ENCODE data around the gene GKN1. TPM values are rescaled to one million over a fixed set of nuclear protein-coding genes. Genes with fewer than 3 reads are reported as not detected.

The GKN1 gene, protein sequence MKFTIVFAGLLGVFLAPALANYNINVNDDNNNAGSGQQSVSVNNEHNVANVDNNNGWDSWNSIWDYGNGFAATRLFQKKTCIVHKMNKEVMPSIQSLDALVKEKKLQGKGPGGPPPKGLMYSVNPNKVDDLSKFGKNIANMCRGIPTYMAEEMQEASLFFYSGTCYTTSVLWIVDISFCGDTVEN
- not detected in 2 replicates for total RNA-seq

DNA sequence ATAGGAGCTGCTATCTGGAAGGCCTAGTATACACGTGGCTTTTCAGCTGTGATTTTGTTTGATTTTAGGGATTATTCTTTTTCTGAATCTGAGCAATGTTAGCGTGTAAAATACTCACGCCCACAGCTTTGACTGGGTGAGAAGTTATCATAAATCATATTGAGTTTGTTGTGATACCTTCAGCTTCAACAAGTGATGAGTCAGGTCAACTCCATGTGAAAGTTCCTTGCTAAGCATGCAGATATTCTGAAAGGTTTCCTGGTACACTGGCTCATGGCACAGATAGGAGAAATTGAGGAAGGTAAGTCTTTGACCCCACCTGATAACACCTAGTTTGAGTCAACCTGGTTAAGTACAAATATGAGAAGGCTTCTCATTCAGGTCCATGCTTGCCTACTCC is at the start of gene GKN1:
Gene GKN1, plus strand, starts transcription at position 386 of the 400 bp plus-strand sequence. CDS start 42 bp downstream, outside the sequence.

DNA sequence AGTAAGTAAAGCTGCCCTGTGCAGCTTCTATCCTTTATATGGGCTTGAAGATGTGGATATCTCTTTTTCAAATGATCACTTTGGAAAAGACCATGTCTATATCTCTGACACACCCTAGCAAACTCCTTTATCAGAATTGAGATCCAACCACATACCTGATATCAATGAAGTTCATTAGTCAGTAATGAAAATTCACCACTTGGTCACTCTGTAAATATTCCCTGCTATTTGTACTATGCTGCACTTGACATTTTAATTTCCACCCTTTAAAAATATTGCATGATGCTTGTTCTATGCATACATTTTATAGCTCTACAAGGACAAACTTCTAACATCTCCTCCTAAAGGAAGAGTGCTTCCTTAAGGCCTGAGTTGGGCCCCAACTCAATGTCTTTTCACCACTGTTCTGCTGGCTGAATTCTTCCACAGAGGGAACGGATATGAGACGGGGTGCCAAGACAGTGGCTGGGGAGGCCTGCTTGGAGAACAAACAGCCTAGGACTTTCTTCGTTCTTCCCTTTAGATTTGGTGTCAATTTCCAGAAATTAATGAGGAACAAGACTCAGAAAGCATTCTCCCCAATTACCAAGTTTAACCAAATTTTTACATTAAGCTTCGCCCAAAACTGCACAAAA is 21.4 kb upstream of the GKN1 start, which contains the start of gene GKN2:
Gene GKN2, minus strand, starts transcription at position 7 of the 635 bp plus-strand sequence. CDS start 32 bp downstream, outside the sequence.

DNA sequence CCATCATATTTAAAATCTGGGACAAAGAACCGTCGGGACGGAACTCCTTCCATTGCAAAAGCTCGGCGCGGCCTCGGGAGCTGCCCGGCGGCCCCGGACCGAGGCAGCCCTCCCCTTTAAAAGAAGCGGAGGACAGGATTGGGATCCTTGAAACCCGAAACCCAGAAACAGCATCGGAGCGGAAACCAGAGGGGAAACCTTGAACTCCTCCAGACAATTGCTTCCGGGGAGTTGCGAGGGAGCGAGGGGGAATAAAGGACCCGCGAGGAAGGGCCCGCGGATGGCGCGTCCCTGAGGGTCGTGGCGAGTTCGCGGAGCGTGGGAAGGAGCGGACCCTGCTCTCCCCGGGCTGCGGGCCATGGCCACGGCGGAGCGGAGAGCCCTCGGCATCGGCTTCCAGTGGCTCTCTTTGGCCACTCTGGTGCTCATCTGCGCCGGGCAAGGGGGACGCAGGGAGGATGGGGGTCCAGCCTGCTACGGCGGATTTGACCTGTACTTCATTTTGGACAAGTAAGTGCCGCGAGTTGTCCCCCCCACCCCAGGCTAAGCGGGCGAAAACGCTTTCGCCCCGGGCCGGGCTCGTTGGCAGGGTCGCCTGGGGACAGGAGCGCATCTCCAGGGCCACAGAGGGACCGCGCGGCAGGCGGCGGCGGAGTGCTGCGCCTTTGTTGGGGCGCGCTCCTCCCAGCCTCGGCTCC is 38.9 kb downstream of the GKN1 start, which contains the start of gene ANTXR1:
Gene ANTXR1, plus strand, starts transcription at position 38 of the 698 bp plus-strand sequence. Its CDS starts 321 bp downstream, at position 359.

Other genes starting within 250 kb of the GKN1 start
- gene ARHGAP25, start 239.8 kb upstream of the GKN1 start, total RNA-seq: 0.49 and 1.3 TPM in 2 replicates
- not detected in 2 replicates for gene BMP10, start 103.2 kb upstream of the GKN1 start, total RNA-seq
- not detected in 2 replicates for gene GKN2, start 21.7 kb upstream of the GKN1 start, total RNA-seq
- gene ANTXR1, start 38.5 kb downstream of the GKN1 start, total RNA-seq: 137 and 154 TPM in 2 replicates

Data from hair follicle dermal papilla cell (primary cell).